HG03139 (cell line): Measurements from ENCODE around the gene LSMEM2.
"Not testable (repeated sequence)": the region's sequence is repeated elsewhere in the genome, so short reads cannot be mapped to it uniquely, and the experiment has no call there.

Experiments used
- ATAC-seq: cut with Tn5 transposase; IDR thresholded peaks from one replicate; pipeline ENCODE4 v1.9.1; 2021; ENCODE audit not compliant: unreplicated experiment

The LSMEM2 gene

DNA sequence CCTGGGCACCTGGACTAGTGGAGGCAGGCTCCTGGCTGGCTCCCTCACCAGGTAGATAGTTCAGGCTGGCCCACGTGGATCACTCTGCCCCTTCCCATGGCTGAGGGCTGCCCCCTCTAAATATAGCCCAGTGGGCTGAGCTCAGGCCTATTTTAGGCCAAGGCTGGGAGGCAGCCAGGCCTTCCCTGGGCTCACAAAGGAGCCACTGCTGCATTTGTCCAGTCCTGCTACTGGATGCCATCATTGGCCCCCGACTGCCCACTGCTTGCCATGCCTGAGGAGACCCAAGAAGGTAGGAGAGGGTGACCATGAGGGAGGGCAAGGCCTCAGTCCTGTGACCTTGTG is at the start of gene LSMEM2:
TSS of gene LSMEM2 (plus strand) at position 208 of the 345 bp plus-strand sequence. CDS start at position 235, 27 bp downstream.
- ATAC-seq: no peak

DNA sequence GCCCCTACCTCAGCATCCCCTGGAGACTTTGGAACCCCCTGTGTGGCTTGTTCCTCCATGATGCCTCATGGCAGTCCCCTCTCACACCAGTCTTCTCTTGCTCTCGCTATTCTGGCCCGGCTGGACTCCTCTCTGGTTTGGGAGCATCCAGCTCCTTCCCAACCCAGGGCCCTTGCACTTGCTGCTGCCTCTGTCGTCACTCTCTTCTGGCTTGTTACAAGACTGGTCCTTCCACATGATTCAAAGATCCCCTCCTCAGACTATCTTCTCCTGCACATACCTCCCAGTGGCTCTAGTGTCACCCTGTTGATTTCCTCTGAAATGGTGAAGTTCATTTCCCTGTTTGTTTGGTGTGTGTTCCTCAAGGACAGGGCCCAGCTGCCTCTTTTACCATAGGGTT is 49.4 kb upstream of the LSMEM2 start:
- ATAC-seq: no peak

DNA sequence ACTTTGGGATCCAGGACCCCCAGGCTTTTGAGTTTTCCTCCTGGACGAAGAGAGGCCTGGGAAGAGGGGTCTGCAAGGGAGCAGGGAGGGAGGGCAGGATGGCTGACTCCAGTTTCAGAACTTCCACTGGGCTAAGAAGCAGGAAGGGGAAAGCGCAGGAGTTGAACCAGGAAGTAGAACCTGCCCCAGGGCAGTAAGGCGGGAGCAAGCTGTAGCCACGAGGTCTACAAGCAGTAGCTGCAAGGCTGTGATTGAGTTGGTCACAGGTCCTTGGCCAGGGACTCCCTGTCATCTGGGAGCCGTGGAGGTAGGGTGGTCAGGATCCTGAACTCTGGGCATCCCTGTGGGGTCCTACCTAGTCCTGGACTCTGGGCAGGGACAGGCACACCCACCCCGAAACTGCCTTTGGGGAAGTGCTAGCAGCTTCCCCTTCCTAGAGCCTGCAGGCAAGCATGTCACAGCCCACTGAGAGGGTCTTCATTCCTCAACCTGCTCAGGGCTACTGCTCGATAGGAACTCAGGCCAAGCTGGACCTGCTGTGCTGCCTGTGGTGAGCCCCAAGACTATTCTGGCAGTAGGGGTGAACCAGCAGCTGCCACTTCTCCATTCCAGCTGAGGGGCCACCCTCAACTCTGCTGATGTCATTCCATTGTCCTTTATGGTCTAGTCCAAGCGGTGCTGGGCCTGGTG is 48.6 kb upstream of the LSMEM2 start:
- no peak for ATAC-seq

DNA sequence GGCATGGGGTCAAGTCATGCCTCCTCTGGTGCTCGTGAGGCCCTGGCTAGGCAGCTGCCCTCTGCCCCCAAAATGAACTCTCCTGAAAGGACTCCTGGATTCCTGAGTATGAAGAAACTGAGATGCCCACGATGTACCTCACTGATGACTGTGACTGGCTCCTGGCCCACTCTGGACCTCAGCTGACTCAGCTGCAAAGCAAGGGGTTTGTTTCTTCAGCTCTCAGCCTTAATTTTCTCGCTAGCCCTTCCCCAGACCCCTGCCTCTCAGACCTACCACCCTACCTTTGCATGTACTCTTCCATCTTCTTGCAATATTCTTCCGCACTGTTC is 48.1 kb upstream of the LSMEM2 start:
- no peak for ATAC-seq

DNA sequence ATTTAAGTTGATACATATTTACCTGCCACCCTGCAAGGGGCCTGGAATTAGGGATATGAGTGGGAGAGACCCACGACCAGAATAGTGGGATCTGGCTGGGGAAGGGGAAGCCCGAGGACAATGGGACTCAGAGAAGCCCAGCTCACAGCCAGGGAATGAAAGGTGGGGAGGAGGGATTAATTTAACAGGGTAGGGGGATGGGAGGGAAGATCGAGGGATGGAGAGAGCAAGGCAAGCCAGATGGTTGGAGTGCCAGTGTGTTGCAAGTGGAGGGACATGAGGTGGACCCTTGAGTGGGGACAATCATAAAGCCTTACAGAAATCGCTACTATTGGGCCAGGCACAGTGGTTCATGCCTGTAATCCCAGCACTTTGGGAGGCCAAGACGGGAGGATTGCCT is 47.3 kb upstream of the LSMEM2 start:
- no peak for ATAC-seq

DNA sequence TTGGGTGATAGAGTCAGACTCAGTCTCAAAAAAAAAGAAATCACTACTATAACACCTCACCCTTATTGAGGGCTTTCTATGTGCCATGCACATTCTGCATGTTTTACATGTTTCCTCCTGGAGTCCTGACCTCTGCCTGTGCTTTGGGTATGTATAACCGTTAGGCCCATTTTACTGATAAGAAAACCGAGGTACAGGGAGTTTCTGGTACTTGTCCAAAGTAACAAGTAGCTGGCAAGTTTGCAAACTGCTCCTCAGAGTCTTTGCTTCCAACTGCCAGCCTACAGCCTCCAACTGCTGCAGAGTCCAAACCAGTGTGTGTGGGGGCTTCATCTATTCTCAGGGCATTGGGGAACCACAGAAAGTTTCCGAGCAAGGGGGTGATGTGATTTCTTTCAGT is 46.6 kb upstream of the LSMEM2 start:
- no peak for ATAC-seq

DNA sequence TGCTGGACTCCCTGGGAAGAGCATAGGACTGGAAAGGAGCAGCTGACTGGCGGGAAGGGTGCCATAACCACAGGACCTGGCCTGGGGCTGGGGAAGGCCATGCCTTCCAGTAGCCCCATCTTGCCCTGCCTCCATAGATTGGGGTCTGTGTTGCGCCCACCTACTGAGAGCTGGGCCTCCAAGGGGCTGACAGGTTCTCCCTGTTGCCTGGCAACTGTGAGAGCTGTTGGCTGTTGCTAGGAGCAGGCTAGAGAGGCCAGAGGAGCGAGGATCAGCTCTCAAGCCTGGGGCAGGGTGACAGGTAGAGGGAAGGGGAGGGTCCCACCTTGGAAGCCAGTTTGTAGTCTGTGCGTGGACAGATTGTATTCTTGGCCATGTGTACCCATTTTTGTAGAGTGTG is 45.7 kb upstream of the LSMEM2 start:
- ATAC-seq: no peak

DNA sequence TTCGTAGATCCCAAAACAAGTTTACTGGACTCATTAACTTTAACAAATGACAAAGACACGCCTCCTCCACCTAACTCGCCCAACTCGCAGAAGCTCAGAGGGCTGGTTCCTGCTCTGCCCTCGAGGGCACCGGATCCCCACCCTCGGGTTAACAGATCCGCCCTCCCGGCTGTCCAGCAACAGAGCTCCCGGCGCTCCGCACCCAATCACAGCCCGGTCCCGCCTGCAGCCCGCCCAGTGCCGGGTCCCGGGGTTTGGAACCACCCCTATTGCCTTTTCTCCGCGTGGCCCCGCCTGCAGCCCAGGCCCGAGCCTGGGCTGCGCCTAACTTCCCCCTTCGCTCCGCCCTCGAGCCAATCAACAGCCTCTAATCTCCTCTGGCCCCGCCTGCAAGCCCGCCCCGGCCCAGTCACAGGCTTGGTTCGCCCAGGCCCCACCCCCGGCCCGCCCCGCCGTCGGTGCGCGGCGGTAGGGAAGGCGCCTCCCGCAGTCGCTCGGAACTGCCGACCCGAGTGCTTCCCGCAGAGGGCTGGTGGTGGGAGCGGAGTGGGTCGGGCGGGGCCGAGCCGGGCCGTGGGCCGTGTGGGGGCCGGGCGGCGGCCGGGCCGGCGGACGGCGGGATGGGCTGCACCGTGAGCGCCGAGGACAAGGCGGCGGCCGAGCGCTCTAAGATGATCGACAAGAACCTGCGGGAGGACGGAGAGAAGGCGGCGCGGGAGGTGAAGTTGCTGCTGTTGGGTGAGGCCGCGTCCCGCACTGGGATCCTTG is 43.0 kb upstream of the LSMEM2 start, which contains the start of gene GNAI2:
TSS of gene GNAI2 (plus strand) at position 489 of the 768 bp plus-strand sequence. CDS start at position 621, 132 bp downstream.
- peak; percentile 85 for ATAC-seq

DNA sequence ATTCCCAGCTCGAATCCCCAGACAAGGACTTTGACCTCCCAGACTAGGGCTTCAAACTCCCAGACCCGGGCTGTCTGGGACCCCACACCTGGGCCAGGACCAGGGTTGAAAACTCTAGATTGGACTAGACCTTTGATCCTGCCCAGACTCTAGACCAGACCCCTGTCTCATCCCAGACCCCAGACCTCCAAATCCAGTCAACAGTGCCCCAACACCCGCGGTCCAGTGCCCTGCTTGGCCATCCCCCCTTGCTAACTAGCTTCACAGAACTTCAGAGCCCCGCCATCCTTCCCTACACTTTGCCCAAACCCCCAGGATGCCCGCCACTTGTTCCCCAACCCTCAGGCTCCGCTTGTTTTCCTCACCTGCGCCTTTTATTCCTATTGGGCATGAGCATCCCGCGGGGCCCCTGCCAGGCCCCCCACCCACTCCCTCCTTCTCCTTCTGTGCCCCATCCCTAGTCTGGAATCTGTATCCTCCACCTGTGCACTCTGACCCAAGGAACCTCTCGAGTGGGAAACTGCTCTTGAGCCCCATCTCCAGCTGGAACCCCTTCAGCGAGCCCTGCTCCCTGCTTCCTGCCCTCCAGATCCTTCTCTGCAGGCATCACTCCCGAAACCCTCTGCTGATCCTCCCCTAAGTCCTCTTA is 42.3 kb upstream of the LSMEM2 start:
- no peak for ATAC-seq

DNA sequence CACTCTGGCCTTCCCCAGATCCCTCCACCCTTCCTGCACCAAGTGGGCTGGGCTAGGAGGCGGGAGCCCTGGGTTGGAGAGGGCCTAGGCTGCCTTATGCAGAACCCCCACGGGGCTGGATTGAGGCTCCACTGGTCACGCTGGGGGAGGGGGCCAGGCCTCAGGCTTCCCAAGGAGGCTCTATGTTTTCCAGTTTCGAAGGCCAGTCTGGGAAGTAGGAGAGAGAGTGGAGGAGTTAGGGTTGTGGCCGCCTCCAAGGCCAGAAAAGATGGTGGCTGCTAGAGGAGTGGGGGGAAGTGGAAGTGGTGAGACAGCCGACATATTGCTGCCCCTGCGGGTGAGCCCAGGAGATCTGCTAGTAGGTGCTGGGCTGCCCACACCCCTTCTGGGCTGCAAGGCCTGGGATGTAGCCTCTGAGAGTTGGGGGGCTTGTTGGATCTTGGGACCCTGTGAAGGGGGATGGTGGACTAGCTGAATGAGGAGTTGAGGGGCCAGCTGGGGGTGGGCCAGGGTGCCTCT is 41.7 kb upstream of the LSMEM2 start:
- no peak for ATAC-seq

DNA sequence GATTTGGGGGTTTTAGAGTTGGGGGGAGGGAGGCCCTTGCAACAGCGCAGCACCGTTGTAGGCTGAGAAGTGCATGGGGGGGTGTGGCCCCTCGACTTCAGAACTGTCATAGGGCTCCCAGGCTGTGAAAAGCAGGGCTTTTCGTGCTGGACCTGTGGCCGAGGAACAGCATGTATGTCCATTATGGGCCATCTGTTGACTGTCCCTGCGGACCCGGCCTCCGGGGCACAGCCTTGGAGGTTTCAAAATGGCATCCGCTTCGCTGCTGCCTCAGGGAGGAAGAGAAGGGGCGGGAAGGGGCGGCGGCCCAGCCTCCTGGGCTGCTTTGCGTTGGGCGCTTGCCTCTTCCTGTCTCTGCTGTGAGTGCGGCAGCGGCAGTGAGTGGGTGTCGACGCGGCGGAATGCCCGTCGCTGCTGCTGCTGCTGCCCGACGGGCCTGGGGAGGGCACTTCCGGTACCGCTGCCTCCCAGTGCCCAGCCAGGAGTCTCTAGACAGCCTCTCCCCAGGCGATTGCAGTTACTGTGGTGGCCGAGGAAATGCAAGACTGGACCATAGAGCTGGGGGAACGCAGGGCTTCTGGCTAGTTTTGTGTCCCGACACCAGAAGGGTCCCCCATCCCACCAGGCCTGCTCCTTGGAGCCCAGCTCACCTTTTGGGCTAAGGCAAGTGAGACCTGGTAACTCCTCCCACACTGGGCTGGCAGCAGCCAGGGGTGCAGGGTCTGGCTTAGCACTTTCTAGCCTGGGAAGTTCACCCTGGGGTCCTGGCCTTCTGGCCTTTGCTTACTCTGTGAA is 40.9 kb upstream of the LSMEM2 start:
- no peak for ATAC-seq

DNA sequence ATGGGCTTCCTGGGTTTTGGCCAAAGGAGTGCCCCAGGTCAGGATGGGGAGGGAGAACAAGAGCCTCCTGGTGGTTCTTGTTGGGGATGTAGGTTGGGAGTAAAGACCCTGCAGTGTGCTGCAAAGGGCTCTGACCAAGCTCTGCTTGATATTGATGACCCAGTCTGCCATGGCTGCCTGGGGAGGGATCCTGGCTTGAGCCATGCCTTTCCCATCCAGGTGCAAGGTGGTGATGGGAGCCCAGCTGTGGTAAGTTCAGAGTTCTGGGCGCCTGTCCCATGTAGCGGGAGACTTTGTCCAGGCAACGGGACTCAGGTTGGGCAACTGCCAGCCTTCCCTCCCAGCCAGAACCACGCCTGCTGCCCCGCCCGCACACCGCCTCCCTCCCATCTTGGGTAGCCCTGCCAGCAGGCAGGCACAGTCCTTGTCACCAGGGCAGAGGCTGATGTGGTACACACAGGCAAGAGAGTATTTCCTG is 40.3 kb upstream of the LSMEM2 start:
- no peak for ATAC-seq

DNA sequence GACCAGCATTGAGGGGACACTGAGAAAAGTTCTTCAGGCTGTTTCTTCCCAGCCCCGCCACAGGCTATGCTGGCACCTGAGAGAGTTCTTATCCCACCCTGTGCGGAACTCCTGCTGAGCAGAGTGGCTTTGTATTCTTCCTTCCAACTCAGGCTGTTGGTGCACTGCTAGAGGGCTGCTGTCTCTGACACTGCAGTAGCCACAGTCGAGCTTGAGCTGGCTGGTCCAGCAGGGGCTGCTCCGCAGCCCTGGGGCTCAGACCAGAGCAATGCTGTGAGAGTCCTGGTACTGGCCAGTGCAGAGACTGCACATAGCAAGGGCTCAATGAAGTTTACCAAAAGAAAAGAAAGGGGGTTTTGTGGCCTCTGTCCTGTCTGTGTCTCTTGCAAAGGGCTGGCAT is 39.2 kb upstream of the LSMEM2 start:
- no peak for ATAC-seq

DNA sequence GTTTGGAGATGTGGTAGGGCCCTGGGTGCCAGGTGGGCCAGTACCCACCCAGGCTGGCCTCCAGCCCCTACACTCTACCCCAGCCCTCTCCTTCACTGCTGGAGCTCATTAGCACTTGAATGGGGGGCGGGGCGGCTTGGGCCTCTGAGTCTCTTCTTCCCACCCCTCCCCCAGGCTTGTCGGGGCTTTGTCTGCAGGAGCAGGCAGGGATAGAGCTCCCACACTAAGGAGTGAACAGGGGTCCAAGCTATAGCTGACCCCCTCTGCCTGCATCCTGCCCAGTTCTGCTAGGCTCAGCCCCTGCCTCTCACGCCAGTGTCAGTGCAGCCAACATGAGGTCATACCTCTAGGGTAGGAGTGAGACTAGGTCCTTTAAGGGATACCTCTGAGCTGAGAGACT is 37.7 kb upstream of the LSMEM2 start:
- no peak for ATAC-seq

DNA sequence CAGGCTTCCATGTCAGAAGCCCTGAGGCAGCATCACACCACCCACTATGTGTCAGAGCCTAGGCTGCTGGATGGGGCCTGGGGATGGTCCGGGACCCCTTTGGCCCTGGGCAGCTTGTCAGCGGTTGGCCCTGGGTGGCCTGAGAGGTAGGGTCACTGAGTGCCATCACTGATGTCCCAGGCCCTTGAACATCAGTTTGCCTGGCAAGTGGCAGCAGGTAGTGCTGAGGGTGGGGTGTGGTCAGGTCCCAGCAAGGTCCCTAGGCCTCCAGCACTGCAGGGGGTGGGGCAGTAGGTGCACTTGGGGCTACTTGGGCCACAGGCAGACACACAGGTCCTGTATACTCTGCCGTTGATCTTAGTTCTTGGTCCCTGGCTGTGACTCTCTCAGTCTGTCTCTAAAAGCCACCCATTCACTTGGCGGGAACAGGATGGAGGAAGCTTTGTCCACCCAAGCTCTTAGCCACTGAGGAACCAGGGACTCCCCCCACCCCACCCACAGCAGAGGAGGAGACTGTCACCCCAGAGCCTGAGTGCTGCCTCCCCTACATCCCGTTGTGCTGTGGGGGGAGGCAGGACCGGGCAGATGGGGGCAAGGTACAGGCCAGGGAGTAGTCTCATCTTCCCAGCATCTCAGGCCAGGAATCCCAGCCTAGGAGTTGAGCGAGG is 37.0 kb upstream of the LSMEM2 start:
- no peak for ATAC-seq

DNA sequence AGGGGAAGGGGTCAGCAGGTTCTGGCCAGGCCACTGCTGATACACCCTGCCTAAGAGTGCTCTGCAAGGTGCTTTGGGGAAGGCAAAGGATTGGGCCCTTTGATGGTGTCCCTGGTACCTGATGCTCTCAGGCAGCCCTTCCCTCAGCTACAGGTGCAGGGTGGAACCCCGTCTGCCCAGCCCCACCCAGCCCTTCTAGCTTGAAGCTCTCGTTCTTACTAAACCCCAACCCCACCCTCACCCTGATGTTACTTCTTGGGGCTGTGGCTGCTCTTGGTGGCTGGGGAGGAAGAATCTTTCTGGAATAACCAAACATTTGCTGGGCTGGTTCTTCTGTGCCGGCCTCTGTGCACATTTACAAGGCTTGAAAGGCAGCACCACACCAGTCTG is 36.5 kb upstream of the LSMEM2 start:
- ATAC-seq: no peak

DNA sequence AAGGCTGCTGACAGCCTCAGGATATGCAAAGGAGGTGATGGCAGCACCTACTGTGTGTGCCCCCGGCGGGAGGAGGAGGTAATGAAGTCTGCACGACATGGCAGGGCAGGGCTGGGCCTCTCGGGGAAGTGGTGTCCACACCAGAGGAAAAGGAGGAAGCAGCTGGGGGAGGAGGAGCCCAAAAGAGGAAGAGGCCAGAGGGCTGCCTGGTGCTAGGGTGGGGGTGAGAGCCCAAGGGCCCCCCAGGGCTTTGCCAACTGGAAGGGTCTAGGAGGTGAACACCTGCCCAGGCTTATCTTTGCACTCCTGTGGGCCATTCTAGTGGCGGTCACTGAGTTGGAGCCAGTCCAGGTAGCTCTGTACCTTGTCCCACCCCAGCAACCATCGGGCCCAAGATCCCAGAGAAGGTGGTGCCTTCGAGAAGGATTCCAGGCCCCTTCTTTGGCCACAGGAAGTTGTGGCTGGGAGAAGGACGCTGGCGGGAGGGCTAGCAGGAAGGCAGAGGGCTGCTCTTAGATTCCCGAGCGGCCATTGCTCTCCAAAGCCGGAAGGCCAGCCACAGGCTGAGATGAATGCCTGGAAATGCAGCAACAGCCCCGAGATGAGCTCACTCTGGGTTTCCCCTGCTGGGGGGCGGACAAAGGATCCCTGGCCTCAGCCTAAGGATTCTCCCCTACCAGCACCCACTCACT is 35.9 kb upstream of the LSMEM2 start:
- no peak for ATAC-seq

DNA sequence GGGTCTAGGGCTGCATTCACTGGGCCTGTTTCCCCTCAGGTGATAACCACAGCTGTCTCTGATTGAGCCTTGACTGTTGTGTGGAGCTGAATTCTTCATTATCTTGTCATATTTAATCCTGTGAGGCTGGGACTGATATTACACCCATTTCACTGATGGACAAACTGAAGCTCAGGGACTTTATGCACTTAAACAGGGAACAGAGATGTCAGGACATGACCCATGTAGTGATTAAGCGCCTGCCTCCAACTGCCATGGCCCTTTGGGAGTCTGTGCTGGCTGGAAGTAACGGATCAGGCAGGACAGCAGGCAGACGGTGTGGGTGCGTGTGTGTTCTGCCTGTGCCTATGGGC is 35.4 kb upstream of the LSMEM2 start:
- ATAC-seq: no peak

DNA sequence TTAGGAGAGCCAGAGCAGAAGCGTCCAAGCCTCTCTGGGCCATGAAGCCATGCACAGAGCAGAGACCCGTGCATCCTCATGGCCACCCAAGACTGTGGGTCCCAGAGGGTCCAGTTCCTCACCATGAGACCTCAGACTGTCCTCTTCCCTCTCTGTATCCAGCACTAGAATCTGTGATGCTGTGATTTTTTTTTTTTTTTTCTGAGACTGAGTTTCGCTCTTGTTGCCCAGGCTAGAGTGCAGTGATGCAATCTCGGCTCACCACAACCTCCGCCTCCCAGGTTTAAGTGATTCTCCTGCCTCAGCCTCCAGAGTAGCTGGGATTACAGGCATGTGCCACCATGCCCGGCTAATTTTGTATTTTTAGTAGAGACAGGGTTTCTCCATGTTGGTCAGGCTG is 34.1 kb upstream of the LSMEM2 start:
- ATAC-seq: not testable (repeated sequence)

DNA sequence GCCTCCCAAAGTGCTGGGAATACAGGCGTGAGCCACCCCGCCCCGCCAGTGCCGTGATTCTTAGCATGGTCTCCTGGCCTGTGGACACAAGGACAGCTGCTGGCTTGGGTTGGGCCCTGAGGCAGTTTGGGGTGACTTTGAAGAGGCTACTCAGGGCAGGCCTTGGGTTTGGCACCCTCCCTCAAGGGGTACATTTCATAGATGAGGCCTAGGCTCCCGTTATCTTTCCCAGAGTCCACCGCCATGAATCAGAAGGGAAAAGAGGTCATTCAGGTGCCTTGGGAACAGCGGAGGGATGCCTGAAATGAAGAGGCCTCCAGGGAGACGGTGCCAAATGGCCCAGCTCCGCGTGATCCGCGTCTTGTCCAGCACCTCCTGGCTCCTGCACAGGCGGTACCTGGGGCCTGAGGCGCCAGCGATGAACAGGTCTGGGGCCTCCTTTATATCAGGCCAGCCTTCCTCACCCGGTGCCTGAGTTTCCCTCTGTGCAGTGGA is 33.6 kb upstream of the LSMEM2 start:
- no peak for ATAC-seq
